ENCODE results near the gene FOXP1. TPM values are rescaled to one million over a fixed set of nuclear protein-coding genes. Genes with fewer than 3 reads are reported as not detected.

Gene FOXP1
- total RNA-seq, 1 donor from 2014 or later, result 107 TPM

- Mint-ChIP-seq H3K36me3 (ENCODE audit: low read depth, unreplicated experiment) (peaks cover 2% of the 10 kb centered on the region), H3K4me1 (ENCODE audit: low read depth, unreplicated experiment) (peaks cover 57% of the 10 kb centered on the region), H3K27ac (ENCODE audit: unreplicated experiment) (peak overlapping the region; percentile 58), H3K9me3 (ENCODE audit: unreplicated experiment) (no peaks in the 10 kb centered on the region), H3K4me3 (ENCODE audit: unreplicated experiment) (no peak overlapping the region), H3K27me3 (ENCODE audit: low read depth, unreplicated experiment) (no peaks in the 10 kb centered on the region)
- TF ChIP-seq EZH2 (IDR thresholded peaks at IDR 0.05; ENCODE audit: insufficient read depth, low read length) (no peak), CTCF (IDR thresholded peaks at IDR 0.05; ENCODE audit: insufficient read depth, low read depth, low read length) (peak; percentile 23)
- Histone ChIP-seq H3K4me3 (ENCODE audit: insufficient read depth, low read depth, low read length) (no peak overlapping the region), H4K20me1 (ENCODE audit: insufficient read depth, low read length) (peaks cover 16% of the 10 kb centered on the region), H3K4me1 (ENCODE audit: insufficient read depth, low read length) (peaks cover 32% of the 10 kb centered on the region), H3K27ac (ENCODE audit: low read depth, low read length) (no peak overlapping the region), H3K79me2 (ENCODE audit: insufficient read depth, low read length) (peaks cover 87% of the 10 kb centered on the region), H3K27me3 (ENCODE audit: insufficient read depth, low read length) (no peaks in the 10 kb centered on the region), H2AFZ (ENCODE audit: low read depth, low read length) (no peak overlapping the region), H3K4me2 (ENCODE audit: low read length) (no peak overlapping the region), H3K9me3 (ENCODE audit: insufficient read depth, low read depth, low read length) (no peaks in the 10 kb centered on the region), H3K9ac (ENCODE audit: low read length) (no peak overlapping the region), H3K36me3 (ENCODE audit: insufficient read depth, low read length) (no peaks in the 10 kb centered on the region)
- no peak for DNase-seq (ENCODE audit: low read depth)
- FAIRE-seq, result no peak
Observed at GRCh38 chr3:71069797-71070196, 513.7 kb downstream of the FOXP1 start.

DNA sequence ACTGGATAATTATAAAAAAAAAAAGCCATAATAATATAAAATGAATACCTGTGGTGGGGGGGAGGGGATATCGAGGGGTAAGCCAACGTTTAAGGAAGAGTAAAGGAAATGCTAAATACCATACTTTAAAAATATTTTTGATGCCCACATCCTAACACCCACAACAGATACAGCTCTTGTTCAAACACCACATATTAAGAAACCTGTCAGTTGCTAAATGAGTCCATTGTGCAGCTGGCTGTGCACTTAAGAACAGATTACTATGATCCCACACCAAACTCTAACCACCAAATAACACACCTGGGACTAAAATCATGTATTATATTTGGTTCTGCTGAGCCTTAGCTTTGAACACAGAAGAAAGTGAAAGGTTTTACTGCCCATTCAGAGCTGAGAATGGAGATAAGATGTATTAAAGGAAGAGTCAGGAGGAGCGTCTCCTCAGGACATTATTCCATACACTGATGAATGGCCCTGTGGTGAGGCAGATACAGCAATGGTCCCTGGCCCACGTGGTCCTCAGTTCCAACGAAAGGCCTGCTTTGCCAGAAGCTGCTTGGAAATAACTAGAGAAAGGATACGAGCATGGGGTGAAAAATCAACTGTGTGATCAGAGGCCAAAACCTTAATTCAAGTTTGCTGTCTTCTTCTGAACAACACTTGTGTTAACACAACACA is 515.4 kb downstream of the FOXP1 start:
- Histone ChIP-seq H3K4me1 (ENCODE audit: insufficient read depth, low read length) (peaks cover 24% of the 10 kb centered on the region), H3K9me3 (ENCODE audit: insufficient read depth, low read depth, low read length) (no peaks in the 10 kb centered on the region), H3K79me2 (ENCODE audit: insufficient read depth, low read length) (peaks cover 93% of the 10 kb centered on the region), H2AFZ (ENCODE audit: low read depth, low read length) (no peak overlapping the region), H3K27me3 (ENCODE audit: insufficient read depth, low read length) (no peaks in the 10 kb centered on the region), H3K4me3 (ENCODE audit: insufficient read depth, low read depth, low read length) (no peak overlapping the region), H3K4me2 (ENCODE audit: low read length) (no peak overlapping the region), H4K20me1 (ENCODE audit: insufficient read depth, low read length) (peaks cover 17% of the 10 kb centered on the region), H3K27ac (ENCODE audit: low read depth, low read length) (no peak overlapping the region), H3K9ac (ENCODE audit: low read length) (no peak overlapping the region), H3K36me3 (ENCODE audit: insufficient read depth, low read length) (no peaks in the 10 kb centered on the region)
- TF ChIP-seq EZH2 (IDR thresholded peaks at IDR 0.05; ENCODE audit: insufficient read depth, low read length) (no peak), CTCF (IDR thresholded peaks at IDR 0.05; ENCODE audit: insufficient read depth, low read depth, low read length) (no peak)
- H3K36me3 Mint-ChIP-seq (ENCODE audit: low read depth, unreplicated experiment), result no peaks in the 10 kb centered on the region
- H3K4me1 Mint-ChIP-seq (ENCODE audit: low read depth, unreplicated experiment), result peaks cover 46% of the 10 kb centered on the region
- FAIRE-seq, result no peak
- H3K27me3 Mint-ChIP-seq (ENCODE audit: low read depth, unreplicated experiment), result no peaks in the 10 kb centered on the region
- no peaks in the 10 kb centered on the region for H3K9me3 Mint-ChIP-seq (ENCODE audit: unreplicated experiment)
- no peak for DNase-seq (ENCODE audit: low read depth)
- H3K27ac Mint-ChIP-seq (ENCODE audit: unreplicated experiment), result no peak overlapping the region
- no peak overlapping the region for H3K4me3 Mint-ChIP-seq (ENCODE audit: unreplicated experiment)

DNA sequence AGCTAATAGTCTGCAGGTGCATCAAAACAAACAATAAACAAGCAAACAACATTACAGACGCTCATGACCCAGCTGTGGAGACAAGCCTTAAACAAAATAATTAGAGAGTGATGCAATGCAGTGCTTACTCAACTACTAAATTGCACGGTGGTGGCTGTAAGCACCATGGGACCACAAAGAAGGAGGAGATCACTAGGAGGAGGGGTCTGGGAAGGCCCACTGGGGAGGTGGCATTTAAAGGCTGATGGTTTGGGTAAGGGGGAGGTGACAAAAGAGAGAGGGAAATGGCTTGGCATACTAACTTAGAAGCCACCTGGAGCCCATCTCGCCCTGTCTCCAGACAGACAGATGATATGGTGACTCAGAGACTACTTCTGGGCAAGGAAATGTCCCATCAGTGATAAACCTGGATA is 516.7 kb downstream of the FOXP1 start:
- H3K4me1 Mint-ChIP-seq (ENCODE audit: low read depth, unreplicated experiment), result peaks cover 53% of the 10 kb centered on the region
- Histone ChIP-seq H3K9me3 (ENCODE audit: insufficient read depth, low read depth, low read length) (no peaks in the 10 kb centered on the region), H3K79me2 (ENCODE audit: insufficient read depth, low read length) (peaks cover 93% of the 10 kb centered on the region), H3K9ac (ENCODE audit: low read length) (peak overlapping the region; percentile 98), H3K4me3 (ENCODE audit: insufficient read depth, low read depth, low read length) (peak overlapping the region; percentile 1), H2AFZ (ENCODE audit: low read depth, low read length) (no peak overlapping the region), H3K4me2 (ENCODE audit: low read length) (peak overlapping the region; percentile 97), H3K4me1 (ENCODE audit: insufficient read depth, low read length) (peaks cover 33% of the 10 kb centered on the region), H3K36me3 (ENCODE audit: insufficient read depth, low read length) (no peaks in the 10 kb centered on the region), H3K27me3 (ENCODE audit: insufficient read depth, low read length) (no peaks in the 10 kb centered on the region), H3K27ac (ENCODE audit: low read depth, low read length) (peak overlapping the region; percentile 92), H4K20me1 (ENCODE audit: insufficient read depth, low read length) (peaks cover 25% of the 10 kb centered on the region)
- TF ChIP-seq CTCF (IDR thresholded peaks at IDR 0.05; ENCODE audit: insufficient read depth, low read depth, low read length) (no peak), EZH2 (IDR thresholded peaks at IDR 0.05; ENCODE audit: insufficient read depth, low read length) (no peak)
- no peak overlapping the region for H3K4me3 Mint-ChIP-seq (ENCODE audit: unreplicated experiment)
- no peaks in the 10 kb centered on the region for H3K27me3 Mint-ChIP-seq (ENCODE audit: low read depth, unreplicated experiment)
- no peaks in the 10 kb centered on the region for H3K36me3 Mint-ChIP-seq (ENCODE audit: low read depth, unreplicated experiment)
- DNase-seq (ENCODE audit: low read depth) (peak; percentile 66), FAIRE-seq (no peak)
- no peaks in the 10 kb centered on the region for H3K9me3 Mint-ChIP-seq (ENCODE audit: unreplicated experiment)
- peak overlapping the region; percentile 75 for H3K27ac Mint-ChIP-seq (ENCODE audit: unreplicated experiment)

Measured in astrocyte (in vitro differentiated cells and primary cell).